ENCODE results near the gene LAP3. TPM values are rescaled to one million over a fixed set of nuclear protein-coding genes. Genes with fewer than 3 reads are reported as not detected.

LAP3 gene
- total RNA-seq, 1 donor from 2014 or later: 44.1 TPM

- Mint-ChIP-seq H3K4me1 (ENCODE audit: unreplicated experiment) (peaks cover 4% of the 10 kb centered on the region), H3K27me3 (ENCODE audit: unreplicated experiment) (peaks cover 28% of the 10 kb centered on the region), H3K4me3 (ENCODE audit: unreplicated experiment) (no peak overlapping the region), H3K27ac (ENCODE audit: unreplicated experiment) (no peak overlapping the region), H3K36me3 (ENCODE audit: unreplicated experiment) (no peaks in the 10 kb centered on the region), H3K9me3 (ENCODE audit: unreplicated experiment) (no peaks in the 10 kb centered on the region)
- no peak for DNase-seq (ENCODE audit: extremely low spot score, unreplicated experiment)
- TF ChIP-seq CTCF (IDR thresholded peaks at IDR 0.05): no peak
Observed at GRCh38 chr4:17545374-17546140, 31.4 kb upstream of the LAP3 start.

GRCh38 chr4:17546222-17546621 is 30.8 kb upstream of the LAP3 start:
- TF ChIP-seq CTCF (IDR thresholded peaks at IDR 0.05): no peak
- Mint-ChIP-seq H3K9me3 (ENCODE audit: unreplicated experiment) (no peaks in the 10 kb centered on the region), H3K27ac (ENCODE audit: unreplicated experiment) (no peak overlapping the region), H3K27me3 (ENCODE audit: unreplicated experiment) (peaks cover 25% of the 10 kb centered on the region), H3K4me1 (ENCODE audit: unreplicated experiment) (peaks cover 4% of the 10 kb centered on the region), H3K4me3 (ENCODE audit: unreplicated experiment) (no peak overlapping the region), H3K36me3 (ENCODE audit: unreplicated experiment) (no peaks in the 10 kb centered on the region)
- DNase-seq (ENCODE audit: extremely low spot score, unreplicated experiment): no peak

GRCh38 chr4:17546678-17547077 is 30.3 kb upstream of the LAP3 start:
- peaks cover 4% of the 10 kb centered on the region for H3K4me1 Mint-ChIP-seq (ENCODE audit: unreplicated experiment)
- H3K36me3 Mint-ChIP-seq (ENCODE audit: unreplicated experiment): no peaks in the 10 kb centered on the region
- H3K27me3 Mint-ChIP-seq (ENCODE audit: unreplicated experiment): peaks cover 27% of the 10 kb centered on the region
- no peak overlapping the region for H3K27ac Mint-ChIP-seq (ENCODE audit: unreplicated experiment)
- H3K9me3 Mint-ChIP-seq (ENCODE audit: unreplicated experiment): no peaks in the 10 kb centered on the region
- DNase-seq (ENCODE audit: extremely low spot score, unreplicated experiment): no peak
- no peak for TF ChIP-seq CTCF (IDR thresholded peaks at IDR 0.05)
- no peak overlapping the region for H3K4me3 Mint-ChIP-seq (ENCODE audit: unreplicated experiment)

- Mint-ChIP-seq H3K36me3 (ENCODE audit: unreplicated experiment) (no peaks in the 10 kb centered on the region), H3K27ac (ENCODE audit: unreplicated experiment) (no peak overlapping the region), H3K9me3 (ENCODE audit: unreplicated experiment) (no peaks in the 10 kb centered on the region), H3K27me3 (ENCODE audit: unreplicated experiment) (peaks cover 20% of the 10 kb centered on the region), H3K4me3 (ENCODE audit: unreplicated experiment) (no peak overlapping the region), H3K4me1 (ENCODE audit: unreplicated experiment) (peaks cover 4% of the 10 kb centered on the region)
- TF ChIP-seq CTCF (IDR thresholded peaks at IDR 0.05): no peak
- no peak for DNase-seq (ENCODE audit: extremely low spot score, unreplicated experiment)
Observed at GRCh38 chr4:17550549-17550948, 26.4 kb upstream of the LAP3 start.

GRCh38 chr4:17552427-17552826 is 24.6 kb upstream of the LAP3 start:
- no peak for TF ChIP-seq CTCF (IDR thresholded peaks at IDR 0.05)
- peaks cover 32% of the 10 kb centered on the region for H3K27me3 Mint-ChIP-seq (ENCODE audit: unreplicated experiment)
- no peaks in the 10 kb centered on the region for H3K9me3 Mint-ChIP-seq (ENCODE audit: unreplicated experiment)
- no peaks in the 10 kb centered on the region for H3K36me3 Mint-ChIP-seq (ENCODE audit: unreplicated experiment)
- peaks cover 4% of the 10 kb centered on the region for H3K4me1 Mint-ChIP-seq (ENCODE audit: unreplicated experiment)
- no peak overlapping the region for H3K4me3 Mint-ChIP-seq (ENCODE audit: unreplicated experiment)
- DNase-seq (ENCODE audit: extremely low spot score, unreplicated experiment): no peak
- no peak overlapping the region for H3K27ac Mint-ChIP-seq (ENCODE audit: unreplicated experiment)
